ENCODE results near the gene BTN3A1. TPM values are rescaled to one million over a fixed set of nuclear protein-coding genes. Genes with fewer than 3 reads are reported as not detected.

The BTN3A1 gene
- total and polyA plus RNA-seq, 10 of the 15 experiments (the other 5 are each of a cell fraction or from before 2014, with no cell fraction given), result 5.6 to 60.1 (median 16.1) TPM

GRCh38 chr6:26411751-26412150 lies 9.7 kb downstream of the BTN3A1 start:
- peaks cover 5% of the 10 kb centered on the region; the same call in 2 of the 3 replicates for H3K9me3 ChIP-seq (replicated peaks; ENCODE audit: control insufficient read depth, insufficient read depth, low read length)
- no peak overlapping the region for H3K9ac ChIP-seq (ENCODE audit: control insufficient read depth, insufficient read depth, low read length)
- H3K79me2 ChIP-seq (ENCODE audit: control insufficient read depth, insufficient read depth, low read length), result no peaks in the 10 kb centered on the region
- ChIA-PET RAD21 (ENCODE audit: unreplicated experiment) (no interaction called here), SMC1A (ENCODE audit: uncharacterized antibody, unreplicated experiment) (interaction anchor here (0.7 to 1.7 kb wide), 2 partner anchors 35 to 66 kb away, joined by 3 to 4 read pairs; no protein-coding TSS in a partner anchor), POLR2A (no interaction called here), CTCF (interaction anchor here (1.6 kb wide), 1 partner anchor 70 kb away, joined by 4 read pairs; no protein-coding TSS in a partner anchor)
- no peak for TF ChIP-seq HDAC2 (IDR thresholded peaks at IDR 0.05)
- H3K27me3 ChIP-seq (replicated peaks in 1 of 2; ENCODE audit: control insufficient read depth in 2 of 2, insufficient read depth in 2 of 2, low read length in 1 of 2), result no peaks in the 10 kb centered on the region
- in situ Hi-C loops (cut with MboI) (no loop called here), intact Hi-C loops (cut with micrococcal nuclease; ENCODE audit: unreplicated experiment) (no loop called here)
- H3K4me2 ChIP-seq (ENCODE audit: control insufficient read depth, insufficient read depth), result no peak overlapping the region
- no peak overlapping the region for H3K27ac ChIP-seq (ENCODE audit: control insufficient read depth, insufficient read depth)
- no TSS peak for BruUV-seq (replicated peaks)
- 98% methylated on average over 3 of the region's 3 CpGs for WGBS (ENCODE audit: insufficient coverage, insufficient replicate concordance, low lambda C conversion rate, missing lambda C conversion rate)
- H3K36me3 ChIP-seq (ENCODE audit: control insufficient read depth in 2 of 2, insufficient read depth in 2 of 2, low read length in 1 of 2), result peaks cover 0 to 10% of the 10 kb centered on the region in 2 experiments; a peak in 2 of 4 replicates
- peaks cover 4% of the 10 kb centered on the region for H3K4me1 ChIP-seq (ENCODE audit: control insufficient read depth, insufficient read depth, low read length)
- no peak overlapping the region for H3K4me3 ChIP-seq
- no peak for FAIRE-seq
- ATAC-seq, result no peak
- no peaks in the 10 kb centered on the region for H4K20me1 ChIP-seq (ENCODE audit: control insufficient read depth, insufficient read depth)
- no peak for DNase-seq (ENCODE audit: low read depth, low spot score)
- H2AFZ ChIP-seq (ENCODE audit: control insufficient read depth, low read depth, low read length), result no peak overlapping the region

- H3K4me2 ChIP-seq (ENCODE audit: control insufficient read depth, insufficient read depth), result no peak overlapping the region
- peaks cover 0 to 10% of the 10 kb centered on the region in 2 experiments; a peak in 2 of 4 replicates for H3K36me3 ChIP-seq (ENCODE audit: control insufficient read depth in 2 of 2, insufficient read depth in 2 of 2, low read length in 1 of 2)
- ATAC-seq, result no peak
- peaks cover 4% of the 10 kb centered on the region for H3K4me1 ChIP-seq (ENCODE audit: control insufficient read depth, insufficient read depth, low read length)
- H4K20me1 ChIP-seq (ENCODE audit: control insufficient read depth, insufficient read depth), result no peaks in the 10 kb centered on the region
- BruUV-seq (replicated peaks), result no TSS peak
- ChIA-PET POLR2A (no interaction called here), RAD21 (ENCODE audit: unreplicated experiment) (no interaction called here), SMC1A (ENCODE audit: uncharacterized antibody, unreplicated experiment) (interaction anchor here (0.7 to 1.7 kb wide), 3 partner anchors 34 to 100 kb away, joined by 3 to 4 read pairs (median 3); no protein-coding TSS in a partner anchor), CTCF (interaction anchor here (1.6 kb wide), 1 partner anchor 70 kb away, joined by 4 read pairs; no protein-coding TSS in a partner anchor)
- H3K27ac ChIP-seq (ENCODE audit: control insufficient read depth, insufficient read depth), result no peak overlapping the region
- H3K27me3 ChIP-seq (replicated peaks in 1 of 2; ENCODE audit: control insufficient read depth in 2 of 2, insufficient read depth in 2 of 2, low read length in 1 of 2), result no peaks in the 10 kb centered on the region
- no peak for DNase-seq (ENCODE audit: low read depth, low spot score)
- peaks cover 10% of the 10 kb centered on the region; the same call in 2 of the 3 replicates for H3K9me3 ChIP-seq (replicated peaks; ENCODE audit: control insufficient read depth, insufficient read depth, low read length)
- in situ Hi-C loops (cut with MboI), result no loop called here
- no peak overlapping the region for H3K4me3 ChIP-seq
- intact Hi-C loops (cut with micrococcal nuclease; ENCODE audit: unreplicated experiment), result no loop called here
- H3K79me2 ChIP-seq (ENCODE audit: control insufficient read depth, insufficient read depth, low read length), result no peaks in the 10 kb centered on the region
- no peak for FAIRE-seq
- no peak overlapping the region for H2AFZ ChIP-seq (ENCODE audit: control insufficient read depth, low read depth, low read length)
- no peak overlapping the region for H3K9ac ChIP-seq (ENCODE audit: control insufficient read depth, insufficient read depth, low read length)
- WGBS (ENCODE audit: insufficient coverage, insufficient replicate concordance, low lambda C conversion rate, missing lambda C conversion rate), result 79% methylated on average over 3 of the region's 3 CpGs
- TF ChIP-seq SMAD5 (IDR thresholded peaks at IDR 0.05; ENCODE audit: low read depth) (no peak), CBX5 (IDR thresholded peaks at IDR 0.05; ENCODE audit: low read depth) (no peak), RAD21 (IDR thresholded peaks at IDR 0.05; ENCODE audit: insufficient read depth, low read depth, low read length) (no peak), PRDM15 (CRISPR knock-in tag; IDR thresholded peaks at IDR 0.05) (no peak), CREM (IDR thresholded peaks at IDR 0.05; ENCODE audit: low read depth) (no peak), ZBTB40 (IDR thresholded peaks at IDR 0.05; ENCODE audit: borderline replicate concordance) (no peak), NBN (IDR thresholded peaks at IDR 0.05) (no peak), ATF7 (IDR thresholded peaks at IDR 0.05; ENCODE audit: low read depth) (no peak)
Measured at GRCh38 chr6:26412228-26412627, 10.2 kb downstream of the BTN3A1 start.
